ENCODE data around the gene RIOK1. TPM values are rescaled to one million over a fixed set of nuclear protein-coding genes. Genes with fewer than 3 reads are reported as not detected.

RIOK1 gene
- polyA plus RNA-seq, 1 experiment = 12.7 TPM

DNA sequence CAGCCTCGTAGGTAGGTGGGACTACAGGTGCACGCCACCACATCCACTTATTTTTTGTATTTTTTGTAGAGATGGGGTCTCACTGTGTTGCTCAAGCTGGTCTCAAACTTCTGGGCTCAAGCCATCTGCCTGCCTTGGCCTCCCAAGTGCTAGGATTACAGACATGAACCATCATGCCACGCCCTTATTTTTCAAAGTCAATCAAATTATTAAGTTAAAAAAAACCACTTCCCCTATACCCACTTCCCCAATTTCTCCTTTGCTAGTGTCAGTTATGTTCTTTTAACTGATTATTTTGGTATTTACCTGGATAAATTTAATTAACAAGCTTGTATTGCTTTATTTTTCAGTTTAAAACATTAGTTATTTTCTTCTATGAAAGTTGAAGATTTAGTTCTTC lies 49.6 kb downstream of the RIOK1 start:
- CTCF ChIA-PET = no interaction called here
- Histone ChIP-seq H3K9me3 (ENCODE audit: control insufficient read depth, insufficient read depth, low read length) (peaks cover 8% of the 10 kb centered on the region; the same call in 1 of the 2 replicates), H3K4me3 (ENCODE audit: low read depth, low read length) (no peak overlapping the region), H3K27ac (ENCODE audit: low read depth, low read length) (no peak overlapping the region), H3K27me3 (ENCODE audit: control insufficient read depth, insufficient read depth, low read length) (no peaks in the 10 kb centered on the region)
- no peak for TF ChIP-seq CTCF (IDR thresholded peaks at IDR 0.05; ENCODE audit: low read depth, low read length)
- POLR2A ChIA-PET = no interaction called here
- DNase-seq (ENCODE audit: low read depth, low spot score) = no peak

DNA sequence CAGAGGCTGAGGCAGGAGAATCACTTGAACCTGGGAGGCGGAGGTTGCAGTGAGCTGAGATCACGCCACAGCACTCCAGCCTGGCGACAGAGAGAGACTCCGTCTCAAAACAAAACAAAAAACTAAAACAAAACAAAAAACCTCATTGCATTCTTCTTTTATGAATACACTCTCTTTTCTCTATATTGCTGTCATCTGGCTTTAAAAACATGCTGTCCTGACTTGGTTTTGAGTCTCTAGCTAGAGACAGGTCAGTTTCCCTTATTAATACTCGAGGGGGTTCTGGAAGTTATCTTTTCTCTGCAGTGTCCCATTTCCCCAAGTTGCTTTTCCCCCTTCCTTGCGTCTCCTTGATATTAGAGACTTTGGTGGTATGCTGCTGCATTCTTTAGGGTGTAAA lies 50.9 kb downstream of the RIOK1 start:
- ChIA-PET CTCF (no interaction called here), POLR2A (no interaction called here)
- TF ChIP-seq CTCF (IDR thresholded peaks at IDR 0.05; ENCODE audit: low read depth, low read length) = no peak
- Histone ChIP-seq H3K27me3 (ENCODE audit: control insufficient read depth, insufficient read depth, low read length) (no peaks in the 10 kb centered on the region), H3K27ac (ENCODE audit: low read depth, low read length) (no peak overlapping the region), H3K4me3 (ENCODE audit: low read depth, low read length) (no peak overlapping the region), H3K9me3 (ENCODE audit: control insufficient read depth, insufficient read depth, low read length) (peaks cover 8% of the 10 kb centered on the region; the same call in 1 of the 2 replicates)
- no peak for DNase-seq (ENCODE audit: low read depth, low spot score)

GRCh38 chr6:7441048-7441775 lies 51.6 kb downstream of the RIOK1 start:
- Histone ChIP-seq H3K4me3 (ENCODE audit: low read depth, low read length) (no peak overlapping the region), H3K27me3 (ENCODE audit: control insufficient read depth, insufficient read depth, low read length) (no peaks in the 10 kb centered on the region), H3K9me3 (ENCODE audit: control insufficient read depth, insufficient read depth, low read length) (peaks cover 8% of the 10 kb centered on the region; the same call in 1 of the 2 replicates), H3K27ac (ENCODE audit: low read depth, low read length) (no peak overlapping the region)
- no peak for TF ChIP-seq CTCF (IDR thresholded peaks at IDR 0.05; ENCODE audit: low read depth, low read length)
- CTCF ChIA-PET = interaction anchor here (0.6 kb wide), 1 partner anchor 19 kb away, joined by 3 read pairs; no protein-coding TSS in a partner anchor
- POLR2A ChIA-PET = no interaction called here
- no peak for DNase-seq (ENCODE audit: low read depth, low spot score)

- peaks cover 8% of the 10 kb centered on the region; the same call in 1 of the 2 replicates for H3K9me3 ChIP-seq (ENCODE audit: control insufficient read depth, insufficient read depth, low read length)
- POLR2A ChIA-PET = no interaction called here
- TF ChIP-seq CTCF (IDR thresholded peaks at IDR 0.05; ENCODE audit: low read depth, low read length) = no peak
- H3K27ac ChIP-seq (ENCODE audit: low read depth, low read length) = no peak overlapping the region
- no peak for DNase-seq (ENCODE audit: low read depth, low spot score)
- H3K4me3 ChIP-seq (ENCODE audit: low read depth, low read length) = no peak overlapping the region
- CTCF ChIA-PET = interaction anchor here (1.0 kb wide), 1 partner anchor 564 kb away, joined by 3 read pairs; no protein-coding TSS in a partner anchor
- H3K27me3 ChIP-seq (ENCODE audit: control insufficient read depth, insufficient read depth, low read length) = no peaks in the 10 kb centered on the region
These were observed 52.9 kb downstream of the RIOK1 start for GRCh38 chr6:7442467-7442866.

DNA sequence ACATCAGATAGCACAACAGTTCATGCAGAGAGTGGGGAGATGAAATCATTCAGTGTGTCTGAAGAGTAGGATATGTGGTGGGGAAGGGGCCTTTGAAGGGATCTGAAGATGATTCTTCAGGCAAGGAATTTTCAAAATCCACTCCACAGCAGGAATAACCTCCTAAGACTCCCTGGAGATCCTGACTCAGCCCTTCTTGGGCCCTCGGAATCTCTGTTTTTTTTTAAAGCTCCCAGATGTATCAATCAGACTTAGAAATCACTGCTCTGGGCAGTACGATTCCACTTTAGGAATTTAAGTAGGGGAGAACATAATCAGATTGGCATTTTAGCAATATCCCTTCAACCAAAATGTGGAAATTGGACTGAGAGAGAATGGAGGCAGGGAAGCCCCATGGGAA lies 55.5 kb downstream of the RIOK1 start:
- DNase-seq (ENCODE audit: low read depth, low spot score) = no peak
- no peak overlapping the region for H3K27ac ChIP-seq (ENCODE audit: low read depth, low read length)
- ChIA-PET POLR2A (no interaction called here), CTCF (no interaction called here)
- no peaks in the 10 kb centered on the region for H3K27me3 ChIP-seq (ENCODE audit: control insufficient read depth, insufficient read depth, low read length)
- no peak overlapping the region for H3K4me3 ChIP-seq (ENCODE audit: low read depth, low read length)
- peaks cover 8% of the 10 kb centered on the region; the same call in 1 of the 2 replicates for H3K9me3 ChIP-seq (ENCODE audit: control insufficient read depth, insufficient read depth, low read length)
- TF ChIP-seq CTCF (IDR thresholded peaks at IDR 0.05; ENCODE audit: low read depth, low read length) = no peak

Measured in AG04450 (cell line).